ENCODE data around the gene GANAB.

DNA sequence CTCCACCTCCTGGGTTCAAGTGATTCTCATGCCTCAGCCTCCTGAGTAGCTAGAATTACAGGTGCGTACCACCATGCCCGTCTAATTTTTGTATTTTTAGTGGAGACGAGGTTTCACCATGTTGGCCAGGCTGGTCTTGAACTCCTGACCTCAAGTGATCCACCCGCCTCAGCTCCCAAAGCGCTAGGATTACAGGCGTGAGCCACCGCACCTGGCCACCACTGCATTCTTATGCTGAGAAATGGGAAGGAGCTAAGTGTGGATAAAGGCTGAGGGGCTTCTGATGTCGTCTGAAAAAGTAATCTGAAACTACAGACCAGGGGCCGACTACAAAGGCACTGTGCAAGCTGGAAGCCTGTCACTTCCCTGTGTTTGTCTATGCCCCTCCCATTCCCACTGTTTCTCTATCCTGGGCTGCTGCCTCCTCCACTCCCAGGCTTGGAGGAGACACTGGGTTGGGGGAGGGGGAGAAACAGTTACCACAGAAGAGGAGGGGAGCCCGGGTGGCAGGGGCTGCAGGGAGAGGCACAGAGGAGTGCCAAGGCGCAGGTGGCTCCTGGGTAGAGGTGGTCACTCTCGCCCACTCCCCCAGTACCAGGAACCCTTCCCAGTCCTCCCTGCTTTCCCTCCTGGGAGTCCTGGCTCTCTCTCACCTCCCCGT is 41.8 kb downstream of the GANAB start:
- TF ChIP-seq, protein P1, sequence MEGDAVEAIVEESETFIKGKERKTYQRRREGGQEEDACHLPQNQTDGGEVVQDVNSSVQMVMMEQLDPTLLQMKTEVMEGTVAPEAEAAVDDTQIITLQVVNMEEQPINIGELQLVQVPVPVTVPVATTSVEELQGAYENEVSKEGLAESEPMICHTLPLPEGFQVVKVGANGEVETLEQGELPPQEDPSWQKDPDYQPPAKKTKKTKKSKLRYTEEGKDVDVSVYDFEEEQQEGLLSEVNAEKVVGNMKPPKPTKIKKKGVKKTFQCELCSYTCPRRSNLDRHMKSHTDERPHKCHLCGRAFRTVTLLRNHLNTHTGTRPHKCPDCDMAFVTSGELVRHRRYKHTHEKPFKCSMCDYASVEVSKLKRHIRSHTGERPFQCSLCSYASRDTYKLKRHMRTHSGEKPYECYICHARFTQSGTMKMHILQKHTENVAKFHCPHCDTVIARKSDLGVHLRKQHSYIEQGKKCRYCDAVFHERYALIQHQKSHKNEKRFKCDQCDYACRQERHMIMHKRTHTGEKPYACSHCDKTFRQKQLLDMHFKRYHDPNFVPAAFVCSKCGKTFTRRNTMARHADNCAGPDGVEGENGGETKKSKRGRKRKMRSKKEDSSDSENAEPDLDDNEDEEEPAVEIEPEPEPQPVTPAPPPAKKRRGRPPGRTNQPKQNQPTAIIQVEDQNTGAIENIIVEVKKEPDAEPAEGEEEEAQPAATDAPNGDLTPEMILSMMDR (IDR thresholded peaks at IDR 0.05 in 4 of 5, conservative IDR thresholded peaks at IDR 0.05 in 1 of 5) = no peak
- no peak for TF ChIP-seq POLR2A (IDR thresholded peaks at IDR 0.05)
